Loucy (cell line): Measurements from ENCODE around the gene SIDT2.

Experiments
- CTCF ChIP-seq: fragments of 200-600 bp; sonication (generic); conservative IDR thresholded peaks from 2 replicates; pipeline ENCODE4 v1.5.1; 2014; ENCODE audit warnings: mild to moderate bottlenecking, antibody characterized with exemption, low read length
- EZH2phosphoT487 ChIP-seq: fragments of 200-600 bp; IDR thresholded peaks from 2 replicates; pipeline ENCODE4 v1.6.1; 2018; ENCODE audit warnings: antibody characterized with exemption, mild to moderate bottlenecking, moderate library complexity, borderline replicate concordance

- TF ChIP-seq CTCF, result no peak
- no peak for TF ChIP-seq EZH2phosphoT487
Observed at GRCh38 chr11:117171007-117171403, 7.5 kb upstream of the SIDT2 start.
